AG09319 (cell line): ENCODE results near the gene MKX.

Source experiments
- DNase-seq: peaks from one replicate; pipeline ENCODE4 v3.0.0-alpha.2; 2010; ENCODE audit warnings: low read depth; ENCODE audit errors: extremely low read depth
- TF ChIP-seq, protein P1 (sequence below): IDR thresholded peaks from 2 replicates; pipeline ENCODE4 v1.5.1; 2011; ENCODE audit warnings: low read depth, mild to moderate bottlenecking, inconsistent platforms, low read length, moderate library complexity

MKX gene

DNA sequence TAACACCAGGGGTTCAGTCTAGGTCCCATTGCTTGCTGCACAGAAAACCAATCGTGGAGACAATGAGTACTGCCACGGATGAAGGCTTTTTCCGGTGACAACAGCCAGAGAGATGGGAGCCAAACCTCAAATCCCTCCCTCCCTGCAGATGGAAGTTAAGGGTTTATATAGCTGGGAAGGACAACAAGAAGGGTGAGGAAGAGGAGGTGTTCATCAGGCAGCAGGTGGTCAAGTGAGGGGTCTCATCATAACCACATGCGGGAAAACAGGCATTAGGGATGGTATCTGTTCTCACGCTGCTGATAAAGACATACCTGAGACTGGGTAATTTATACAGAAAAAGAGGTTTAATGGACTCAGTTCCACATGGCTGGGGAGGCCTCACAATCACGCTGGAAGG, 91.3 kb downstream of the MKX start:
- no peak for DNase-seq
- TF ChIP-seq, protein P1, sequence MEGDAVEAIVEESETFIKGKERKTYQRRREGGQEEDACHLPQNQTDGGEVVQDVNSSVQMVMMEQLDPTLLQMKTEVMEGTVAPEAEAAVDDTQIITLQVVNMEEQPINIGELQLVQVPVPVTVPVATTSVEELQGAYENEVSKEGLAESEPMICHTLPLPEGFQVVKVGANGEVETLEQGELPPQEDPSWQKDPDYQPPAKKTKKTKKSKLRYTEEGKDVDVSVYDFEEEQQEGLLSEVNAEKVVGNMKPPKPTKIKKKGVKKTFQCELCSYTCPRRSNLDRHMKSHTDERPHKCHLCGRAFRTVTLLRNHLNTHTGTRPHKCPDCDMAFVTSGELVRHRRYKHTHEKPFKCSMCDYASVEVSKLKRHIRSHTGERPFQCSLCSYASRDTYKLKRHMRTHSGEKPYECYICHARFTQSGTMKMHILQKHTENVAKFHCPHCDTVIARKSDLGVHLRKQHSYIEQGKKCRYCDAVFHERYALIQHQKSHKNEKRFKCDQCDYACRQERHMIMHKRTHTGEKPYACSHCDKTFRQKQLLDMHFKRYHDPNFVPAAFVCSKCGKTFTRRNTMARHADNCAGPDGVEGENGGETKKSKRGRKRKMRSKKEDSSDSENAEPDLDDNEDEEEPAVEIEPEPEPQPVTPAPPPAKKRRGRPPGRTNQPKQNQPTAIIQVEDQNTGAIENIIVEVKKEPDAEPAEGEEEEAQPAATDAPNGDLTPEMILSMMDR = no peak

DNA sequence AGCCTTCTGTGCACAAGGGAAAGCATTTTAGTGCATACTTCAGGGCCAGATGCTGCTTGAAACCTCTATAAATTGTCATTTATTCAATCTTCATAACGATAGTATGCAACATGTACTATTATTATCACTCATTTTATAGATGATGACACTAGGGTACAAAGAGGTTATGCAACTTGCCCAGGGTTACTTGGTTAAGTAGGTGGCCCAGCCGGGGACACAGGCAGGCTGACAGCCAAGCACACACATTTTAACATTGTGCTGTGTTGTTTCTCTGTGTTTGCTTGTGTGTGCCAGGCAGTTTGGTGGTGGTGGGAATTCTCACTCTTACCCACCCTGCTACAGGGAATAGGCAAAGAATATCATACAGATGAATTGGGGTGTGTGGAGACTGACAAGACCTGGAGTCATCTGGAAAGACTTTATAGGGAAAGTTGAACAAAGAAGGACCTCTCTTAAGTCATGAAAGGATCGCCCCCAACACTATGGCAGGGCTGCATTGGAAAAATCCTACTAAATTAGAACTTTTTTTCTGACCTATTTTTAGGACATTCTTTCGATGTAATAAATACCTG, 98.9 kb downstream of the MKX start:
- no peak for DNase-seq
- TF ChIP-seq, protein P1 = no peak

DNA sequence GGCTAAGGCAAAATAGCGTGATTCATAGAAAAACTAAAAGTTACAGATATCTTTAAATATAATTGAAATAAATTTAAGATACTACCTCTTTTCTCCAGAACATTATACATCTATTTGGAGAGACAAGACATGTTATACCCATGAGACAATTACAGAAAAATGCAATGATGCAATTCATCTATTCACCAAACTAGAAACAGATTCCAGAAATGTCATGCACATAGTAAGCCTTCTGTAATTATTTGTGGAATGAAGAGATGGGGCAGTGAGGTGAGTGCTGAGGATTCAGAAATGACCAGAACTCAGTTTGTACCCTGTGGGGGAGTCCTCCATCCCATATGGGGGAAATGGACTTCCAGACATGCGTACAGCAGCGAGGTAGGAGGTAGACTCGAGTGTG, 99.4 kb downstream of the MKX start:
- TF ChIP-seq, protein P1 = no peak
- DNase-seq = no peak

DNA sequence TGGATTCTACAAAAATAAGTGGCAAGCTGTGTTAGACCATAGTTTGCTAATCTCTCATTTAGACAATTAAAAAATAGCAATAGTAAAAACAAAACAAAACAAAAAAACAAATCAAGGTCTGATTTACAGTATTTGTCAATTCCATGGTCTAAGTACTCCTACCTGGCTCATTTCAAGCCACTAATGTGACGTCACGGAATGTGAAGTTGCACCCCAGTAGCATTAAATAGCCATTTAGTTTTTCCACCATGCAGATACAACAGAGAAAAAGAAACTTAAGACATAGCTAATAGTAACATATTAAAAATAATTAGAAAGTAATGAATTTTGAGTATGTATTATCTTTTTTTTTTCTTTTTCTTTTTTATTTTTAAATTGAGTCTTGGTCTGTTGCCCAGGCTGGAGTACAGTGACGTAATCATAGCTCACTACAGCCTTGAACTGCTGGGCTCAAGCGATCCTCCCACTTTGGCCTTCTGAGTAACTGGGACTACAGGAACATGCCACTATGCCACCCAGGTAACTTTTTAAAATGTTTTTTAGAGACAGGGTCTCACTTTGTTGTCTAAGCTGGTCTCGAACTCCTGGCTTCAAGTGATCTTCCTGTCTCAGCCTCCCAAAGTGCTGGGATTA, 101.2 kb downstream of the MKX start:
- TF ChIP-seq, protein P1 = no peak
- no peak for DNase-seq

DNA sequence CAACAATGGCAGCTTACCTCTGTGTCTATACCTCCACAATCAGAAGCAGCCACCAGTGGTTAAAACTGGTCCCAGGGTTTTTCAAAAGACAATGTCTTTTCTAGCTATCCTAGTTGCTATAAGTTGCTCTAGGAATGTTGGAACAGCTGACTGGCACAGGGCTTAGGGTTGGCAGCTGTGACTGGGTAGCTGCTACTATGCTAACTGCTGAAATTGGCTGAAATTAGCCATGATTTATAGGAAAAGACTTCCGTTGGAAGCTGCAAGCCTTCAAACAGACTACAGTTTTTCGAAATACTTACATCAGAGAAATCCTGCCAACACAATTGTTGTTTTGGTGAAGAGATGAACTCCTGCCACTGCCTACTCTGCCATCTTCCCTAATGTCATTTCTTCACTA, 102.3 kb downstream of the MKX start:
- DNase-seq = no peak
- TF ChIP-seq, protein P1 = no peak

DNA sequence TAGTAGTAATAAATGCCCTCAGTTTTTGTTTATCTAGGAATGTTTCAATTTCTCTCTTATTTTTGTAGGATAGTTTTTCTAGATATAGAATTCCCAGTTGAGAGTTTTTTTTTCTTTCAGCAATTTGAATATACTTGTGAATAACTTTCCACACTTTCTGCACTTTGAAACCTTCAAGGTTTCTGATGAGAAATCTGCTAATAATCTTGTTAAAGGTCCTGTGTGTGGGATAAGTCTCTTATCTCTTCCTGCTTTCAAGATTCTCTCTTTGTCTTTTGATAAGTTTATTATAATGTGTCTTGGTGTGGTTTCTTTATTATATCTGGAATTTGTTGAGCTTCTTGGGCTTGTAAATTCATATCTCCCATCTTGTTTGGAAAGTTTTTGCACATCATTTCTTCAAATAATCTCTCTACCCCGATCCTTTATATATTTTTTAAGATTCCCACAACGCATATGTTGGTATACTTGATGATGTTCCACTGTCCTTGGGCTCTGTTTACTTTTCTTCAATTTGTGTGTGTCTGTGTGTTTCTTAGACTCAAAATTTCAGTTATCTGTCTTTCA, 103.5 kb downstream of the MKX start:
- TF ChIP-seq, protein P1 = no peak
- no peak for DNase-seq

DNA sequence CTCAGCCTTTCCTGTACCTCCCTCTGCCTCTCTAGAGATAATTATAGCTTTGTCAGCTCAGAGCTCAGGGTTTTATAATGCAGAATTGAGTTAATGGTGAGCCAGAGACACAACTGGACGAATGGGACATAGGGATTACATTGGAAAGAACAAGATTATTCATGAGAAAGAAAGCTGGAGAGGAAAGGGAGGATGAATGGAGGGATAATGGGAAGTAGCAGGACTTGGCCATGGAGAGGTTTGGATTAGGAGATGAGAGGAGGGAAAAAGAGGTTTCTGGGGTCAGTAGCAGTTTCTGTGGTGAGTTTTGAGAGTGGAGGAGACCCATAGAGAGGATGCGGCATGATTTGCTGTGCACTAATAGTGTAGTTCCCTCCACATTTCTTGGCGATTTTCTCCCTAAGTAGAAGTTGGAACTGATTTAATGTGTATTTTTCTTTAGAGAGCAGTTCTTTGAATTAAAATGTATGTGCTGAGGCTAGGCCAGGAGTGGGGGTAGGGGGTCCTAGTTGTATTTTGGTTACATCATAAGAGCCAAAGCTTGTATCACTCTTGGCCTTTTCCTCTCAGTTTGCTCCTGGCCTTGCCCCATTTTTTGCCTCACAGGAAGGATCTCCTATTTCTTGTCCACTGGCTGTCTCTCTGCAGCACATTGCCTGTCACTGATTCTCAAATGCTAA, 107.4 kb downstream of the MKX start:
- TF ChIP-seq, protein P1 = no peak
- no peak for DNase-seq
